ENCODE results near the gene NAE1. TPM values are rescaled to one million over a fixed set of nuclear protein-coding genes. Genes with fewer than 3 reads are reported as not detected.

NAE1 gene
- total RNA-seq, 1 experiment from 2014 or later, result 149 TPM

Other genes with a start within 250 kb of the NAE1 start
- gene CMTM3, start 226.3 kb downstream of the NAE1 start, total RNA-seq (2014; rRNA removed; shearing (Covaris generic)), result 12.5 and 18.6 TPM in 2 replicates
- gene CMTM4, start 134.2 kb downstream of the NAE1 start, total RNA-seq (2014; rRNA removed; shearing (Covaris generic)), result 23.2 and 39.6 TPM in 2 replicates
- gene DYNC1LI2, start 79.4 kb downstream of the NAE1 start, total RNA-seq (2014; rRNA removed; shearing (Covaris generic)), result 52.9 and 65.0 TPM in 2 replicates
- gene TERB1, start 29.4 kb downstream of the NAE1 start, total RNA-seq (2014; rRNA removed; shearing (Covaris generic)), result 0.11 TPM in 1 of 2 replicates, not detected in the other
- gene CA7, start 13.4 kb upstream of the NAE1 start, total RNA-seq (2014; rRNA removed; shearing (Covaris generic)), result 0.48 and 0.78 TPM in 2 replicates
- gene PDP2, start 49.5 kb upstream of the NAE1 start, total RNA-seq (2014; rRNA removed; shearing (Covaris generic)), result 10.5 and 23.7 TPM in 2 replicates
- not detected in 2 replicates for gene CDH16, start 87.9 kb upstream of the NAE1 start, total RNA-seq (2014; rRNA removed; shearing (Covaris generic))
- 0.10 TPM in 1 of 2 replicates, not detected in the other for gene RRAD, start 94.6 kb upstream of the NAE1 start, total RNA-seq (2014; rRNA removed; shearing (Covaris generic))
- 91.1 TPM in 2 replicates for gene CIAO2B, start 103.4 kb upstream of the NAE1 start, total RNA-seq (2014; rRNA removed; shearing (Covaris generic))
- 8.3 and 13.0 TPM in 2 replicates for gene CES2, start 104.5 kb upstream of the NAE1 start, total RNA-seq (2014; rRNA removed; shearing (Covaris generic))
- 0.31 and 0.44 TPM in 2 replicates for gene CES3, start 130.3 kb upstream of the NAE1 start, total RNA-seq (2014; rRNA removed; shearing (Covaris generic))
- gene CES4A, start 157.6 kb upstream of the NAE1 start, total RNA-seq (2014; rRNA removed; shearing (Covaris generic)), result 0.07 and 0.45 TPM in 2 replicates
- 31.4 and 49.3 TPM in 2 replicates for gene CBFB, start 198.2 kb upstream of the NAE1 start, total RNA-seq (2014; rRNA removed; shearing (Covaris generic))